AML-193 (cell line): ENCODE results near the gene HDAC11.

Experiments used
- DNase-seq, 2 experiments: peaks; one replicate each; lab custom pipeline; 2025; lab: John Stamatoyannopoulos, UW

The HDAC11 gene

DNA sequence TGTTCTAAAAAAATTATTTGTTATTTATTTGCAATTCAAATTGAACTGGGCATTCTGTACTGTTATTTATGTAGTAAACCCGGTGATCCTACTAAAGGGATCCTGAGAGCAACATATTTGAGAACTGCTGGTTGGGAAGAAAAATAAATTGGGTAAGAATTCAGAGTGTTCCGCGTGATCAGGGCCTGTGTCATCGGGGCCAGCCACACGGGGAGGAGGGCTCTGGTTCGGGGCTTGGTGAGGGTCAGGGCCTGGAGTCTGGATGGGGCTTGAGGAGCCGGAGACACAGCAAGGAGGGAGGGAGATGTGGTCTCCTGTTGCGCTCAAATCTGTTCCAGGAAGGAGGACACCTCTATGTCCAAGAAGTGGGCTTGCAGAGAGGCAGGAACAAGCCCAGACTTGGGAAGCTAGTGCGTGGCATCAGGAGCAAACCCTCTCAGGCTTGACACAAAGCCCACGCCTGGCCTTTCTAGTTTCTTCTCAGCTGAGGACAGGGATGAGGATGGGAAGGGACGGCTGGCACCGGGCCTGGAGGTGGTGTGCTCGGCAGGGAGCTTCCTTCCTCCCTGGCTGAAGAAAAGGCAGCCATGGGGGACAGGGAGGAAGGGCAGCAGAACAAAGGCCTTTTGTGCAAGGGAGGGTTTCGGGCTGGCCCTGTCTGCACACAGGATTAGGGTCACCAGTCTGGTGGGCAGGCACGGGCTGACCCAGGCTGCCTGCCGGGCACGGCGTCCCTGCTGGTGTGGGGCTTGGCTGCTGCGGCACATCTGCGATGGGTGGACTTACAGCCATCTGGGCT is 45.9 kb downstream of the HDAC11 start:
- DNase-seq = no peak

DNA sequence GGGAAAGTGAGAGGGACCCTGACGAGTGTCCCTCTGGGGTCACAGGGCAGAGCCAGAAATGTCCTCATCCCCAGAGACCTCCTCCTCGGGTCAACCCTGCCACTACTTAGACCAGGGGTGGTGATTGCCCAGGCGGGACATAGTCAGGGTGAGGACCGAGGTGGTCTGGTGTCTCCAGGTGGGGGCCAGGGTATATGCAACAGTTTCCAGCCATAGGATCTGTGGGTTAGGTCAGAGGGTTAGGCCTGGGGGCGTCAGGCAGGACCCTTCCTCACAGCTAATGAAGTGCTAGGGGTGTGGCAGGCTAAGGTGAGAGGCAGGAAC is 46.5 kb downstream of the HDAC11 start:
- DNase-seq = no peak

DNA sequence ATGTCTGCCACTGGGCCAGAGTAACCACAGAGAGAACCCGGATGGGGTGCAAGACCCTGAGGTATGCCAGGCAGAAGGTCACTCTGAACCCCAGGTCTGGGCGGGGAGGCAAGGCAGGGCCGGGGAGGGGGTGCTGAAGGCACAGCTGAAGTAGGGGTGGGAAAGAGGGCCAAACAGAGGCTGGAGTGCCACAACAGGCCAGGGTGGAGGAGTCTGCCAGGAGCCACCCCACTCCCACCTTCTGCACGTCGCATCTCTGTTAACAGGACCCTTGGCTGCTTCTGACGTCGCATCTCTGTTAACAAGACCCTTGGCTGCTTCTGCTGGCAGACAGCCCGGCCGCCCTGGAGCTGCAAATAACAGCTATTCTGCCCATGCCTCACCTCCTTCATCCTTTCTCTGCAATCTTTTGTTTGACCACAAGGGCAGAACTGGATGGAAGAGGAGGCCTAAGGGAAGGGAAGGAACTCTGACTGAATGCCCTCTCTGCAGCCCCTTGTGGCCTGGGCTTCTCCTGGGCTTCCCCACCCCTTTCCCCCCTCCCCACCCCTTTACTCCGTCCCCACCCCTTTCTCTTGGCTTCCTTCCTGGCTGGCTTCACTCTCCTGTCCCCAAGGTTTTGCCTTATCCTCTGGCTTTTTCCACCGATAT is 48.2 kb downstream of the HDAC11 start:
- DNase-seq = no peak

DNA sequence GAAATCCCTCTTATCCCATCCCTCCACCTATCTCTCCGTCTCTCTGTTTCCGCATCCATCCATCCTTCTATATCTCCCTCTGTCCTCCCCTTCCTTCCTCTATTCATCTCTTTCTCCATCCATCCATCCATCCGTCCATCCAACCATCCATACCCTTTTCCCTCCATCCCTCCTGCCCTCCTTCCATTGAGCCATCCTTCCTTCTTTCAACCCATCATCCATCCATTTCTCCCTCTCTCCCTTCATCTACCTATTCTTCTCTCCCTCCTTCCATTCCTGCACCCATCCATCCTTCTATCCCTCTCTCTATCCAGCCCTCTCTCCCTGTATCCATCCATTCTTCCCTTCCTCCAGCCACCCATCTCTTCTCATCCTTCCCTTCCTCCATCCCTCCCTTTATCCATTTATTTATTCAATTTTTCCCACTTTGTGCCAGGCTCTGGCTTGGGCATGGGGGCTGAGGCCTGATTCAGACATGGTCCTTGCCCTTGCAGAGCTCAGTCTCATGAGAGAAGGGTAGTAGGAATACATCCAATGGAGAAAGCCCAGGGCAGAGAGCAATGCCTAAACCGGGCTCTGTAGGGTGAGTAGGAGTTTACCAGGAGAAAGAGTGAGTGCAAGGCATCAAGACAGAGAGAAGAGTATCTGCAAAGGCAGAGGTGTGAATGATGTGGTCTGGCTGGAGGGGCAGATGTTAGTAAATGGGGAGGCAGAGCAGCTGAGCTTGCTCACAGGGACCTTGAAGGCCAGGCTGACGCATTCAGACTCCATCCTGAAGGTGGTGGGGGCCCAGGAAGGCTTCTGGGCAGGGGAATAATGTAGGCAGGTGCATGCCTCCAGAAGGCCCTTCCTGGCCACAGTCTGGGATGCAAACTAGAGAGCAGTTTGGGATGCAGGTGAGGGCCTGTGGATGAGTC is 49.3 kb downstream of the HDAC11 start:
- no peak for DNase-seq

DNA sequence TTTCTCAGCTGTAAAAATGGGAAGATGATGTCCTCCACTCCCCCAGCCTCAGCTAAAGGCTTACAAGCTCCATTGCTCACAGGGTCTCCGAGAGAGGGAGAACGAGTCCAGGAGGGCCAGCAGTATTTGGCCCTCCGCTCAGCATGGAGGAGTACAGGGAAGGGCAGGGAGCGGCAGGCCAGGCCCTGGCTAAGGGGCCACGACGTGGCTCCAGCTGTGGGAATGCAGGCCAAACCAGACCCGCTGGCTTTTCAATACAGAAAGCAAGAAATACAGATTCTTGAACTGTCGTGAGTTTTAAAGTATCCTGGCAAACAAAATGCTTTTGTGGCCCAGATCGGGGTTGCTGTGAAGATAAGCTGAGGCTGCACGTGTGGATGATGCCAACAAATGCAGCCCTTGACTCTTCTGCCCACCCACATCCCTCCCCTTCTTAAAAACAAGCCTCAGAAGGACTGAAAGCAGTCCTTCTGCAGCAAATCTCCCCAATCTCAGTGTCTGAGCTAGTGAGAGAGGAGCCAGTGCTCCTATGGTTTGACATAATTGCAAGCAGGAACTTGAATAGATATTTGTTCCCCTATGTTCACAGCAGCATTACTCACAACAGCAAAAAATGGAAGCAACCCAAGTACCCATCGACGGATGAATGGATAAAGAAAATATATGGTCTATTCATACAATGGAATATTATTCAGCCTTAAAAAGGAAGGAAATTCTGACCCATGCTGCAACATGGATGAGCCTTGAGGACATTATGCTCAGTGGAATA is 50.3 kb downstream of the HDAC11 start:
- no peak for DNase-seq

DNA sequence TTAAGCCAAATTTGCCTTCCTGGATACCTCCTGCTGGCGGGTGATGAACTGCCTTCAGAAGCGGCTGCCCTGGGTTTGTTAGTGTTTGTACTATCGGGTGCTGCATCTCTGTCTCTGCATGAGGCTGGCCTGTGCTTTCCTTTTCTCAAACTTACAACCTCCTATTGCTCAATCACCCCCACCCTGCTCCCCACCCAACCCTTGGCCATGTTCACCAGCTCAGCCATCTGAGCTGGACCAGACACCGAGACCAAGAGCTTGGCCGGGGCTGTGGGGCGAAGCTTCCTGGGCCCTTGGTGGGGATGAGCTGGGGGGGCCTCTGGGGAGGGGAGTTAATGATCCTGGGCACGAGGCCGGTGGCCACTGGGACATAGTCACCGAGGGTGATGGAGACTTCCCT is 52.0 kb downstream of the HDAC11 start:
- DNase-seq = no peak

DNA sequence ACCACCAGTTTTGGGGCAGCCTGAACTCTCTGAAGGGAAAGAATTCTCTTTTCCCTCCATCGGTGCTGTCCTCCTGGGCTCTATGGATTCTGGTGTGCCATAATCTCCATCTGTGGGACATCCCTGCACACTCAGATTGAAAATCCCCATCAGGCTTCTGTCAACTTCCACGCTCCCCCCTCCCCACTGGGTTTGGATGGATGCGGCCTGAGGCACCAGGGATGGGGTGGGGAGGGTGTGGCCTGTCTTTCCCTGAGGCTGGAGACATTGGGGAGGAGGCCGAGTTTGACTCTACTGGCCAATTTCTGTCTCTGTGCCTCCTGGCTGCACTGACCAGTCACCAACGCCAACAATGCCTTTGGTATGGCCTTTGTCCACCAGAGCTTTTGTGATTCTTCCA is 52.5 kb downstream of the HDAC11 start:
- no peak for DNase-seq

DNA sequence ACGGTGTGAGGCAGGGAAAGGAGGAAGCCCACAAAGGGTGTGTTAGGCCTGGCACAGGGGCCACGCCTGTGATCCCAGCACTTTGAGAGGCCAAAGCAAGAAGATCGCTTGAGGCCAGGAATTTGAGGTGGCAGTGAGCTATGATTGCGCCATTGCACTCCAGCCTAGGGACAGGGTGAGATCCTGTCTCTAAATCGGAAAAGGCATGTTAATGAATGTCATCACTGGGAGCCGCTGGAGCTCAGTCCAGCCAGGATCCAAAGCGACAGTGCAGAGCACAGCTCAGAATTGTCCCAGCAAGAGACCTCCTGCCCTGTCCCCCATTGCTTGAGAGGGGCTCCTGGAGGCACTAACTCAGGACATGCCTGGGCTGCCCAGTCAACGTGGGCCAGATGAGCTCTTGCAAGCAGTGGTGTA is 53.8 kb downstream of the HDAC11 start:
- no peak for DNase-seq

DNA sequence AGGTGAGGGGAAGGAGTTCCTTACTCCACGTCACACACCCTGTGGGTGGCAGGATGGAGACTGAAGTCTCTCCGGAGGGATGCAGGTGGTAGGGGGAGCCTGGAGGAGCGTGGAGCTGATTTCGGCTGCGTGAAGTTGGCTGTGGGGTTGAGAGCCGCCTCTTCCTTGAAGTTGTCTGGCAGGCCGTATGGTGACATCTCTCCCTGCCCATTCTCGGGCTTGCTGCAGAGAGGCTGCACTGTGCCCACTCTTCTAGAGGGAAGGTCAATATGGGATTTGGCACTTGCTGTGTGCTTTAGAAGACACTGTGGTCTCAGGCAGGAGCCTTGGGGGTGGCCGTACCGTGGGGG is 55.4 kb downstream of the HDAC11 start:
- DNase-seq = no peak

DNA sequence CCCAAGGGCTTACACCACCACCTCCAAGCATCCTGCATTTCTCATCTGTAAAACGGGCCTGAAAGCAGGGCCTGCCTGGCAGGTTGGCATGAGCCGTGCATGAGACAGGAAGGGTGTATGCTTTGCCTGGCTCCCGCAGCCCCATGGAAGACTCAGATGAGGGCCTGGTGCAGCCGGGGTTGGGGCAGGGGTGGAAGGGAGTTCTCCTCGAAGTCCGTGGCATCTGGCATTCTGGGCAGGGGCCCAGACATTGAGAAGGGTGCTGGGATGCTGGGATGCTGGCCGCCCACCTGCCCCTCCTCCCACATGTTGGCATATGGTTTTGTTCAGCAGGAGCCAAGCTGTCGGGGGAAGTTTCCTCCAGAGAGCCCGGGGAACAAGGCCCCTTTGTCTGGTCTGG is 55.8 kb downstream of the HDAC11 start:
- DNase-seq = no peak

DNA sequence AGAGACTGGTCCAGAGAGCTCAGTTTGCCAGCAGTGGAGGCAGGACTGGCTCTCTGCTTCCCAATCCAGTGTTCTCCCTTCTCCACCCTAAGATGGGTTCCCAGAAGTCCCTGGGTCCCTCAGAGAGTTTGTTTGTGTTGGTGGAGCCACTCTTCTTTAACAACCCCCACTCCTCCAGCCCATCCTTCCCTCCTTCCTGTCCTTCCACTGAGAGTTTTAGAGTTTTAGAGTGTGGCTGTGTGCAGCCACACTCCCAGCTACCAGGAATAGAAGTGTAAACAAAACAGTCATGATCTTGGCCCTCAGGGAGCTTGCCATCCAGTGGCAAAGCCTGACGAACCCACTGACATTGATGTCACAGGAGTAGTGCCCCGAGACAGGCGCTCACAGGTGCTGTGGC is 56.3 kb downstream of the HDAC11 start:
- no peak for DNase-seq

DNA sequence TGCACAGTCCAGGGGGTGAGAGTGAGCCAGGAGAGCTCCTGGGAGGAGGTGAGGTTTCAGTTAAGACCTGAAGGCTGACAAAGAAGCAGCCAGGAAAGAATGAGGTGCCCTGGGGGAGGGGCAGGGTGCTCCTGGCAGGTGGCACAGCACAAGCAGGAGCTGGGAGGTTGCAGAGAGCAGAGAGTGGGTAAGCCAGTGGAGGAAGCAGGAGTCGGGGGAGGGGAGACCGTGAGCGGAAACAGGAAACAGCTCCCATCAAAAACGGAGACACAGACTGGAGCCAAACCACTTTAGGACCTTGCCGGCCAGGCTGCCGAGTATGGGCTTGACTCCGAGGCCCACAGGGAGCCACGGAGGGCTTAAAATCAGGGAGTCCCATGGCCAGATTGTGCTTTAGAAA is 56.7 kb downstream of the HDAC11 start:
- no peak for DNase-seq

DNA sequence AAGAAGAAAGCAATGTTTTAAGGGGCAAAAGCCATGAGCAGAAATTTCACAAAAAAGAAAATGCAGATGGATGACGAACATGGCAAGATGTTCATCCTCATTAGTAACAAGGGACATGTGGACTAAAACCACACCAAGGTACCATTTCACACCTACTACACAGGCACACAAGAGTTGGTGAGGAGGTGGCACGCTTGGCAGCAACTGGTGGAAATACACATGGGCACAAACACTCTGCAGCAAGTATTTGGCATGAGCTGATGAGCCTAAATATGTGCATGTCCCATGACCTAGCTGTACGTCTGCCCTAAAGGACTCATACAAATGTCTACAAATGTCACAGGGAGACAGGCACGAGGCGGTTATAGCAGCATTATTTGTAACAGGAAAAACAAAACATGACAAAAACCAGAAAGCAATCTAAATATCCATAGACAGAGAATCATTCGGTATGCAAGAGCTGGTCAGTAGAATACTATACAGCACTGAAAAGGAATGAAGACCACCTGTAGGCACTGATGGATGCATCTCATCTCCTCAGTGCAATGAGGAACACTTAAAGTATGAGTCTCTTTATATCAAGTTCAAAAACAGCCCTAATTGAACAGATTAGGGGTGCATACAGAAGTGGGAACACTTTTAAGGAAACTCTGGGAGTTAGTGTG is 57.3 kb downstream of the HDAC11 start:
- DNase-seq = no peak

DNA sequence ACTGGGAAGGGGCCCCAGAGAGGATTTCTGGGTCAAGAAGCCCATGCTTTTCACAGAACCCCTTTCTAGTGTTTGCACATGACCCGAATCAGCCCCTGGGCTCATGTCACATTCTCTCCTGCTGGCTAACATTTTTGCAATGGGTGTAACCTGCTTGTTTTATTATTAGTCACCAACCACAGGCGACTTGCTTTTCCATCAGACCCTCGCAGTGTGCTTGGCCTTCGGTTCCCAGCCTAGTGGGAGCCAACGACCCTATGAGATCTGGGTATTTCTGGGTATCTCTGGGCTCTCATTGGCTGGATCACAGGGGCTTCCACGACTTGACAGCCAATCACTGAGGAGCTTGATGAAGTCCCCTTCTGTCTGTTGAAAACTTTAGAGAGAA is 57.8 kb downstream of the HDAC11 start:
- DNase-seq = no peak

DNA sequence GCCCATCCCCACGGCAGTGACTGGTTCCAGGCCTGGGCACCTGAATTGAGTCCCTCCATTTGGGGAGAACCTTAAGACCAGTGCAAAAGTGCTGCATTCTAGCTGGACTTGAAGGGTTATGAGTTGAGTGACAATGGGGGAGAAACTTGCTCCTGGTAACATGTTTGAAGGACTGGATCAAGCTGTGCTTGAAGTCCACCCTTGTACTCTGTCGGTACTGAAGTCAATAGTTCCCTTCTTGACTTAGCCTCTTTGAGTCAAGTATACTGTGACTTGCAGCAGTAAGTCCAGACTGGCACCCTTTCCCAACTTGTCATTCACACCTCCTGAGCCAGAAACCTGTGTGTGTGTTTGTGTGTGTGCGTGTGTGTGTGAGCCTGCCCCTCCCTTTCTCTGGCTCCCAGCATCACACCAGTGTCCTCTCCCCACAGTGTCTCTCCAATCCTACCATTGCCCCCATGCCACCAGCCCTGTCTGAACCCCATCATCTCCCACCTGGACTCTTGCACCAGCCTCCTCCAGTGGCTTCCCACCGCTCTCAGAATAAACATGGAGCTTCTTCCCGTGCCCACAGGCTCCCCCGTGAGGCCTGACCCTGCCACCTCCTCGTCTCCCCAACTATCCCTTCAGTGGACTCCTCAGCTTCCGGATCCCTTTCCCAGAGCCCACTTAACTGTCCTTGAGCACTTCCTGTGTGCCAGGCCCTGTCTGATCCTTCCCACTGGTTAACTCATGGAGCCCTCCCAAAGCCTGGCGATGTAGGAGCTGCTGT is 58.6 kb downstream of the HDAC11 start:
- no peak for DNase-seq

DNA sequence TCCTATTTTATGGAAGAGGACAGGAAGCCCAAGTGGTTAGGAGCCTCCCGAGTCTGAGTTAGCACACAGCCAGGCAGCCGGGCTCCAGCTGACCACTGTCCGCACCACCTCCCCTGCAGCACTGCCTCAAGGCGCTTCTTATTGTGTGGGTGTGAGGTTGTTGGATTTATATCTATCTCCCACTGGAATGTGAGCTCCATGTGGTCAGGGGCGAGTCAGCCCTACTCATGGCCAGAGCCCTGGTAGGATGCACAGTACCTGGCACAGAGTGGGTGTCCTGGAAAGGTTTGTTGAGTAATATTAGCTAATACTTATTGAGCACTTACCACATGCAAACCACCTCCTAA is 59.2 kb downstream of the HDAC11 start:
- no peak for DNase-seq

DNA sequence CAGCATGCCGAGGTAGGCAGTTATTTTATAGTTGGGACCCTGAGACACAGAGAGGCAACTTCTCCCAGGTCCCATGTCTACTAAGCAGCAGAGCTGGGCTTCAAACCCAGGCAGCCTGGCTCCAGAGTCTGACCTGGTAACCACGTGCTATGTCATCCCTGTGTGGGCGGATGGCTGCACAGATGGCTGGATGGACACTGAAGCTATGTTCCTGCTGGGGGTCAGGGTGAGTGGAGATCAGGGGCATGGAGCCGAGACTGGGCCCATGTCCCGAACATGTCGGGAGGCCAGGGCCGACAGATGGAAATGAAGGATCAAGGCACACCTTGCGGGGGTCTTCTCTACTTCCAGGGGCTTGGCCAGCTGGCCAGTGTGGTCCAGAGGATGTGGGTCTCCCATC is 59.6 kb downstream of the HDAC11 start:
- DNase-seq = no peak

DNA sequence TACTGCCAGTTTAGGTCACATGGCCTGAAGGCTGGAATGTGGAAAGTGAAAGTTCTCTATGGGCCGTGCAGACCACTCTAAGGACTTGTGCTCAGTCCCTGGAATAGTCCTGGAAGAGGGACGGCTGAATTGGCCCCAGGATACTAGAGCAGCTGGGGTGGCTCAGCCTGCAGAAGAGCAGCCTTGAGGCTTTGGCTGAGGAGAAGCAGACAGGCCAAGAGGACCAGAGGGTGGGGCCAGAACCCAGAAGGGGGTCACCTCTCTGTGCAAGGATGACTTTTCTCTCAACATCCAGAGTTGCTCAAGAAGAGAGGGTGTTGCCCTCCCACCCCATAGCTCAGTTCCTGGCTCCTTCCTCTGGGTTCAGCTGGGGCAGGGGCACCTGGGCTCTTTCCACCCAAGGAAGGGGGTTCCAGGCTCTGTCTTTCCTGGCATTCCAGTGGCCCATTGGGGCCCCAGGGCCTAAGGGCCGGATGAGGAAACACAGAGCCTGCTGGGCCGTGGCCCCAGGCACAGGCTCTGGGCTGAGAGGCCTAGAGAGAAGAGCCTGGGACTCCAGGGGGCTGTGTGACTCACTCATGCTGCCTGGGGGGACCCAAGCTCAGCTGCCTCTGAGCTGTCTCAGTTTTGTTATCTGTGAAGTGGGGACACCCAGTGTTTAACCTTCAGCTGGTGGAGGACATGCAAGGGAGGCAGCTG is 60.3 kb downstream of the HDAC11 start:
- no peak for DNase-seq

DNA sequence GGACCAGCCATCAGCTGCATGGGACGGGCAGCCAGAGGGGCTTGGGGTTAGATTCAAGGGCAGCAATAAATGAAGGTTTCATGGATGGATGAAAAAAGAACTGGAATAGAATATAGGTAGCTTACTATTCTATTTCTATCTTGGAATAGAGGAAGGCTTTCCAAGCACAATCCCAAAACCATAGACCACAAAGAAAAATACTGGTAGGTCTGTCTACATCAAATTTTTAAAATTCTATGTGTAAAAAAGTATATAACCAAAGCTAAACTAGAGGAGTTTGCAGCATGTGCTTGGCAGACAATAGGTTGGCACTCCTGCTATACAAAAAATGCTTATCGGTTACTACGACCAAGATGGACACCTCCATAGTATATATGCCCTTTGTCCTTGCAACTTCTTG is 61.6 kb downstream of the HDAC11 start:
- DNase-seq = no peak

DNA sequence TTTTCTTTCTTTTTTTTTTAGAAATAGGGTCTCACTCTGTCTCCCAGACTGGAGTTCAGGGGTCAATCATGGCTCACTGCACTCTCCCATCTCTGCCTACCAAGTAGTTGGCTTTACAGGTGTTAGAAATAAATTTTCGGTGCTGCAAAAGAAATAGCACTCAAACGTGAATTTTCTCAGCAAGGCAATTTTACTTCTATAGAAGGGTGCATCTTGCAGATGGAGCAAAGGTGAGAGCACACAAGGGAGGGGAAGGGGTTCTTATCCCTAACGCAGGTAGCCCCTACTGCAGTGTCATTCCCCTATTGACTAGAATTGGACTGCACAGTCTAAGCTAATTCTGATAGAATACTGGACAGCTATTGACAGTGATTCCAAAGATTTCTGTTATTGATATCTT is 62.0 kb downstream of the HDAC11 start:
- no peak for DNase-seq
